HEK293 (cell line): Measurements from ENCODE around the gene CCL14.
"Not testable (repeated sequence)": the region's sequence is repeated elsewhere in the genome, so short reads cannot be mapped to it uniquely, and the experiment has no call there.

Source experiments
- CTCF ChIP-seq: fragments of 450-650 bp; formaldehyde crosslinking; IDR thresholded peaks from 2 replicates; pipeline ENCODE4 v1.5.1; 2016; ENCODE audit warnings: missing biosample characterization, missing genetic modification characterization
- KLF9 ChIP-seq: fragments of 450-650 bp; formaldehyde crosslinking; IDR thresholded peaks from 2 replicates; pipeline ENCODE4 v1.5.1; 2016; ENCODE audit warnings: missing biosample characterization, missing genetic modification characterization, low read depth
- SETDB1 ChIP-seq: IDR thresholded peaks from one replicate; pipeline ENCODE4 v1.6.1; 2017; ENCODE audit warnings: mild to moderate bottlenecking, low read length, moderate library complexity, mixed read lengths; ENCODE audit not compliant: insufficient read length
- ZBTB8A ChIP-seq: fragments of 450-650 bp; formaldehyde crosslinking; IDR thresholded peaks from 2 replicates; pipeline ENCODE4 v1.5.1; 2016; ENCODE audit warnings: missing biosample characterization, missing genetic modification characterization
- ZNF548 ChIP-seq: fragments of 450-650 bp; formaldehyde crosslinking; IDR thresholded peaks from 2 replicates; pipeline ENCODE4 v1.5.1; 2016; ENCODE audit warnings: missing biosample characterization, missing genetic modification characterization
- ZNF558 ChIP-seq: fragments of 450-650 bp; formaldehyde crosslinking; IDR thresholded peaks from 2 replicates; pipeline ENCODE4 v1.5.1; 2016; ENCODE audit warnings: missing biosample characterization, missing genetic modification characterization
- ZNF580 ChIP-seq: fragments of 450-650 bp; formaldehyde crosslinking; IDR thresholded peaks from 2 replicates; pipeline ENCODE4 v1.5.1; 2016; ENCODE audit warnings: missing biosample characterization, missing genetic modification characterization
- TF ChIP-seq, protein P1 (sequence below): fragments of 450-650 bp; formaldehyde crosslinking; IDR thresholded peaks from 2 replicates; pipeline ENCODE4 v1.5.1; 2016; ENCODE audit warnings: missing biosample characterization, missing genetic modification characterization
- TF ChIP-seq, protein P2 (sequence below): fragments of 450-650 bp; formaldehyde crosslinking; IDR thresholded peaks from 2 replicates; pipeline ENCODE4 v1.5.1; 2016; ENCODE audit warnings: missing biosample characterization, missing genetic modification characterization
- TF ChIP-seq, protein P3 (sequence below): fragments of 450-650 bp; formaldehyde crosslinking; optimal IDR thresholded peaks from 2 replicates; pipeline ENCODE3; 2016; ENCODE audit warnings: missing biosample characterization, mild to moderate bottlenecking, missing genetic modification characterization

DNA sequence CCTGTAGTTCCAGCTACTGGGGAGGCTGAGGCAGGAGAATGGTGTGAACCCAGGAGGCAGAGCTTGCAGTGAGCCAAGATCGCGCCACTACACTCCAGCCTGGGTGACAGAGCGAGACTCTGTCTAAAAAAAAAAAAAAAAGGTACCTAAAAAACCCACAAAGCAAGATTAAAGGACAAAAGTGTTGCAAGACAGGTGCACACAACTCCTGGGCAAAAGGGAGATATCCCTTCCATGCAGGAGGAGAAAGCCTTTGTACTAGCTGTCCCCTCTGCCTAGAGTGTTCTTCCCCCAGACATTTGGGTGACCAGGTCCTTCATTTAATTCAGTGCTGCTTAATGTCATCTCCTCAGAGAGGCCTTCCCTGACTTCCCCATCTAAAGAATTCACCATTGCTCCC lies 48.0 kb downstream of the CCL14 start:
- TF ChIP-seq ZBTB8A (tag by site-specific recombination); KLF9 (tag by site-specific recombination); CTCF (tag by site-specific recombination); SETDB1; ZNF548 (tag by site-specific recombination); ZNF558 (tag by site-specific recombination); ZNF580 (tag by site-specific recombination): not testable (repeated sequence)
- TF ChIP-seq, protein P1, sequence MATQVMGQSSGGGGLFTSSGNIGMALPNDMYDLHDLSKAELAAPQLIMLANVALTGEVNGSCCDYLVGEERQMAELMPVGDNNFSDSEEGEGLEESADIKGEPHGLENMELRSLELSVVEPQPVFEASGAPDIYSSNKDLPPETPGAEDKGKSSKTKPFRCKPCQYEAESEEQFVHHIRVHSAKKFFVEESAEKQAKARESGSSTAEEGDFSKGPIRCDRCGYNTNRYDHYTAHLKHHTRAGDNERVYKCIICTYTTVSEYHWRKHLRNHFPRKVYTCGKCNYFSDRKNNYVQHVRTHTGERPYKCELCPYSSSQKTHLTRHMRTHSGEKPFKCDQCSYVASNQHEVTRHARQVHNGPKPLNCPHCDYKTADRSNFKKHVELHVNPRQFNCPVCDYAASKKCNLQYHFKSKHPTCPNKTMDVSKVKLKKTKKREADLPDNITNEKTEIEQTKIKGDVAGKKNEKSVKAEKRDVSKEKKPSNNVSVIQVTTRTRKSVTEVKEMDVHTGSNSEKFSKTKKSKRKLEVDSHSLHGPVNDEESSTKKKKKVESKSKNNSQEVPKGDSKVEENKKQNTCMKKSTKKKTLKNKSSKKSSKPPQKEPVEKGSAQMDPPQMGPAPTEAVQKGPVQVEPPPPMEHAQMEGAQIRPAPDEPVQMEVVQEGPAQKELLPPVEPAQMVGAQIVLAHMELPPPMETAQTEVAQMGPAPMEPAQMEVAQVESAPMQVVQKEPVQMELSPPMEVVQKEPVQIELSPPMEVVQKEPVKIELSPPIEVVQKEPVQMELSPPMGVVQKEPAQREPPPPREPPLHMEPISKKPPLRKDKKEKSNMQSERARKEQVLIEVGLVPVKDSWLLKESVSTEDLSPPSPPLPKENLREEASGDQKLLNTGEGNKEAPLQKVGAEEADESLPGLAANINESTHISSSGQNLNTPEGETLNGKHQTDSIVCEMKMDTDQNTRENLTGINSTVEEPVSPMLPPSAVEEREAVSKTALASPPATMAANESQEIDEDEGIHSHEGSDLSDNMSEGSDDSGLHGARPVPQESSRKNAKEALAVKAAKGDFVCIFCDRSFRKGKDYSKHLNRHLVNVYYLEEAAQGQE (tag by site-specific recombination), result not testable (repeated sequence)
- TF ChIP-seq, protein P2, sequence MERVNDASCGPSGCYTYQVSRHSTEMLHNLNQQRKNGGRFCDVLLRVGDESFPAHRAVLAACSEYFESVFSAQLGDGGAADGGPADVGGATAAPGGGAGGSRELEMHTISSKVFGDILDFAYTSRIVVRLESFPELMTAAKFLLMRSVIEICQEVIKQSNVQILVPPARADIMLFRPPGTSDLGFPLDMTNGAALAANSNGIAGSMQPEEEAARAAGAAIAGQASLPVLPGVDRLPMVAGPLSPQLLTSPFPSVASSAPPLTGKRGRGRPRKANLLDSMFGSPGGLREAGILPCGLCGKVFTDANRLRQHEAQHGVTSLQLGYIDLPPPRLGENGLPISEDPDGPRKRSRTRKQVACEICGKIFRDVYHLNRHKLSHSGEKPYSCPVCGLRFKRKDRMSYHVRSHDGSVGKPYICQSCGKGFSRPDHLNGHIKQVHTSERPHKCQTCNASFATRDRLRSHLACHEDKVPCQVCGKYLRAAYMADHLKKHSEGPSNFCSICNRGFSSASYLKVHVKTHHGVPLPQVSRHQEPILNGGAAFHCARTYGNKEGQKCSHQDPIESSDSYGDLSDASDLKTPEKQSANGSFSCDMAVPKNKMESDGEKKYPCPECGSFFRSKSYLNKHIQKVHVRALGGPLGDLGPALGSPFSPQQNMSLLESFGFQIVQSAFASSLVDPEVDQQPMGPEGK (tag by site-specific recombination), result not testable (repeated sequence)
- TF ChIP-seq, protein P3, sequence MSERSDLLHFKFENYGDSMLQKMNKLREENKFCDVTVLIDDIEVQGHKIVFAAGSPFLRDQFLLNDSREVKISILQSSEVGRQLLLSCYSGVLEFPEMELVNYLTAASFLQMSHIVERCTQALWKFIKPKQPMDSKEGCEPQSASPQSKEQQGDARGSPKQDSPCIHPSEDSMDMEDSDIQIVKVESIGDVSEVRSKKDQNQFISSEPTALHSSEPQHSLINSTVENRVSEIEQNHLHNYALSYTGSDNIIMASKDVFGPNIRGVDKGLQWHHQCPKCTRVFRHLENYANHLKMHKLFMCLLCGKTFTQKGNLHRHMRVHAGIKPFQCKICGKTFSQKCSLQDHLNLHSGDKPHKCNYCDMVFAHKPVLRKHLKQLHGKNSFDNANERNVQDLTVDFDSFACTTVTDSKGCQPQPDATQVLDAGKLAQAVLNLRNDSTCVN, result not testable (repeated sequence)
